CD4-positive, alpha-beta T cell (primary cell): ENCODE data around the gene CLCN3. TPM values are rescaled to one million over a fixed set of nuclear protein-coding genes. Genes with fewer than 3 reads are reported as not detected.
"Not testable (repeated sequence)": the region's sequence is repeated elsewhere in the genome, so short reads cannot be mapped to it uniquely, and the experiment has no call there.

Experiments used
- ATAC-seq: fragments of 200-7000 bp; cut with Tn5 transposase; one replicate; pipeline ENCODE4 v1.10.0; 2022; ENCODE audit warnings: mild to moderate bottlenecking; ENCODE audit not compliant: poor library complexity
- CTCF ChIA-PET: fragments of 350-600 bp; sonication (Branson Sonifier 250); formaldehyde crosslinking; loops from one replicate; lab custom pipeline; 2021; ENCODE audit warnings: antibody characterized with exemption, inconsistent platforms; lab: Charles Lee
- POLR2A ChIA-PET: fragments of 350-600 bp; sonication (Branson Sonifier 250); formaldehyde crosslinking; loops from one replicate; lab custom pipeline; 2021; ENCODE audit warnings: antibody characterized with exemption, inconsistent platforms; lab: Charles Lee
- DNase-seq, 14 experiments: peaks; one replicate each; pipeline ENCODE4 v3.0.0-alpha.2; 2013 to 2020; ENCODE audit warnings: mixed read lengths in 2 of 14
- H3K27ac ChIP-seq, 2 donors: one replicate each; pipeline versions ENCODE4 v1.5.1 to v1.7.0; 2013; ENCODE audit warnings: low read length in 2 of 2, low read depth in 1 of 2, mild to moderate bottlenecking in 1 of 2
- H3K27me3 ChIP-seq, 2 experiments: 1 replicate in 1 of 2; 2 replicates in 1 of 2; pipeline versions ENCODE4 v1.6.1 to v1.7.0; 2013; ENCODE audit warnings: low read length in 2 of 2, control low read depth in 1 of 2, mild to moderate bottlenecking in 1 of 2, moderate library complexity in 1 of 2; ENCODE audit not compliant: insufficient read depth in 2 of 2, control insufficient read depth in 1 of 2
- H3K36me3 ChIP-seq: one replicate; pipeline ENCODE4 v1.6.1; 2013; ENCODE audit warnings: low read length, control low read depth; ENCODE audit not compliant: insufficient read depth
- H3K4me1 ChIP-seq: one replicate; pipeline ENCODE4 v1.6.1; 2013; ENCODE audit warnings: low read length, control low read depth; ENCODE audit not compliant: insufficient read depth
- H3K4me3 ChIP-seq: one replicate; pipeline ENCODE4 v1.5.1; 2013; ENCODE audit warnings: mild to moderate bottlenecking, low read length, moderate library complexity
- H3K9me3 ChIP-seq, 2 experiments: 1 replicate in 1 of 2; 2 replicates in 1 of 2; pipeline versions ENCODE4 v1.6.1 to v1.7.0; 2013; ENCODE audit warnings: low read length in 2 of 2, mild to moderate bottlenecking in 2 of 2, control low read depth in 1 of 2, moderate library complexity in 1 of 2; ENCODE audit not compliant: control insufficient read depth in 1 of 2, insufficient read depth in 1 of 2
- H3K27ac Mint-ChIP-seq: one replicate; pipeline ENCODE4 v1.8.0; 2020; ENCODE audit warnings: mixed read lengths
- H3K27me3 Mint-ChIP-seq: one replicate; pipeline ENCODE4 v1.8.0; 2021; ENCODE audit warnings: mixed read lengths
- H3K36me3 Mint-ChIP-seq: one replicate; pipeline ENCODE4 v1.8.0; 2021; ENCODE audit warnings: low read depth, mixed read lengths
- H3K4me1 Mint-ChIP-seq: one replicate; pipeline ENCODE4 v1.8.0; 2021; ENCODE audit warnings: low read depth, mixed read lengths
- H3K4me3 Mint-ChIP-seq: one replicate; pipeline ENCODE4 v1.8.0; 2020; ENCODE audit warnings: mild to moderate bottlenecking, mixed read lengths
- H3K9me3 Mint-ChIP-seq: one replicate; pipeline ENCODE4 v1.8.0; 2020; ENCODE audit warnings: mixed read lengths
- intact Hi-C, 2 experiments: fragments of 100-400 bp; cut with DNase I in 1 of 2; cut with micrococcal nuclease in 1 of 2; formaldehyde crosslinking; loops; one replicate each; pipeline versions ENCODE4 v1.15.1 to v1.9.0; 2023 to 2025; cut with DNase I, micrococcal nuclease
- total RNA-seq, 174 experiments: library from RNA in 2 of 174; stranded (reverse) in 2 of 174; gene quantifications; one replicate each; pipeline ENCODE4 v1.2.3 and lab custom pipeline; 2021 to 2026
- TF ChIP-seq, protein P1 (sequence below): fragments of 200-600 bp; IDR thresholded peaks from one replicate; pipeline ENCODE4 v1.8.0; 2022; ENCODE audit warnings: antibody characterized with exemption, mild to moderate bottlenecking

CLCN3 gene
- total RNA-seq, 2 experiments from 2014 or later = 9.0 to 9.2 TPM

DNA sequence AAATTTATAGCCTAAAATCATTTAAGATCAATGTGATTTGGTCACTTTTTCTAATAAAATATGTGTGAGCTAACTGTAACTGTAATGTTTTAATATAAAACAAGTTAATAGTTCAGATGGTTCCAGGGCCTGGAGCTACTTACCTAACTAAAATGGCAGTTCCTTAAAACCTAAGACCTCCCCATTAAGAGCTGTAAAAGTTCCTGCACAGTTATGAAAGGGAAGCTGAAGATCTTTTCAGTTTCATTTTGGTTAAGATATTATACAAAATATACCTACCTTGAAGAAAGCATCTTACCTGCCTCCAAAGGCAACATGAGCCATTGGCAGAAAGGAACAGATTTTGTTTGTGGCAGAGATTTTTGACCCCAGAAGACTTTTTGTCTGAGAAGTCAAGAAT, 107.2 kb downstream of the CLCN3 start:
- H3K36me3 Mint-ChIP-seq = peaks cover 38% of the 10 kb centered on the region
- intact Hi-C loops = no loop called here
- TF ChIP-seq, protein P1, sequence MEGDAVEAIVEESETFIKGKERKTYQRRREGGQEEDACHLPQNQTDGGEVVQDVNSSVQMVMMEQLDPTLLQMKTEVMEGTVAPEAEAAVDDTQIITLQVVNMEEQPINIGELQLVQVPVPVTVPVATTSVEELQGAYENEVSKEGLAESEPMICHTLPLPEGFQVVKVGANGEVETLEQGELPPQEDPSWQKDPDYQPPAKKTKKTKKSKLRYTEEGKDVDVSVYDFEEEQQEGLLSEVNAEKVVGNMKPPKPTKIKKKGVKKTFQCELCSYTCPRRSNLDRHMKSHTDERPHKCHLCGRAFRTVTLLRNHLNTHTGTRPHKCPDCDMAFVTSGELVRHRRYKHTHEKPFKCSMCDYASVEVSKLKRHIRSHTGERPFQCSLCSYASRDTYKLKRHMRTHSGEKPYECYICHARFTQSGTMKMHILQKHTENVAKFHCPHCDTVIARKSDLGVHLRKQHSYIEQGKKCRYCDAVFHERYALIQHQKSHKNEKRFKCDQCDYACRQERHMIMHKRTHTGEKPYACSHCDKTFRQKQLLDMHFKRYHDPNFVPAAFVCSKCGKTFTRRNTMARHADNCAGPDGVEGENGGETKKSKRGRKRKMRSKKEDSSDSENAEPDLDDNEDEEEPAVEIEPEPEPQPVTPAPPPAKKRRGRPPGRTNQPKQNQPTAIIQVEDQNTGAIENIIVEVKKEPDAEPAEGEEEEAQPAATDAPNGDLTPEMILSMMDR = no peak
- no peak overlapping the region for H3K27ac ChIP-seq
- no peaks in the 10 kb centered on the region for H3K27me3 ChIP-seq
- H3K9me3 ChIP-seq = no peaks in the 10 kb centered on the region
- H3K4me1 ChIP-seq = no peaks in the 10 kb centered on the region
- no peak overlapping the region for H3K27ac Mint-ChIP-seq
- ATAC-seq (no peak), DNase-seq (no peak)
- no peak overlapping the region for H3K4me3 ChIP-seq
- ChIA-PET CTCF (interaction anchor here (1.5 to 3.2 kb wide), 2 partner anchors 31 to 115 kb away, joined by 3 to 9 read pairs; partner anchors contain the start of gene NEK1), POLR2A (no interaction called here)
- no peaks in the 10 kb centered on the region for H3K4me1 Mint-ChIP-seq
- no peak overlapping the region for H3K4me3 Mint-ChIP-seq
- H3K27me3 Mint-ChIP-seq = no peaks in the 10 kb centered on the region
- no peaks in the 10 kb centered on the region for H3K9me3 Mint-ChIP-seq
- H3K36me3 ChIP-seq = peaks cover 26% of the 10 kb centered on the region

DNA sequence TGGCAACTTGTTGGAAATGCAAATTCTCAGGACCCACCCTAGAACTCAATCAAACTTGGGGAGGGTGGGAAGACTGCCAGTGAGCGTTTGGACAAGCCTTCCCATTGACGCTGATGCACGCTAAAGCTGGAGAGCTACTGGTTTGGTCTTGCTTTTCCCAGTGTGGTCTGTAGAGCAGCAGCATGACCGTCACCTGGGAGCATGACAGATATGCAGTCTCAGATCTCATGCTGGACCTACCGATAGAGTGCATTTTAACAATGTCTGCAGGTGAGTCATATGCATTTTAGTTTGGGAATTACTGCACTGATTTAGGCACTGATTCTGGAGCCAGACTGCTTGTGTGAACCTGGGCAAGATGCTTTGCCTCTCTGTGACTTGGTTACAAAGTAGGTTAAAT, 110.2 kb downstream of the CLCN3 start:
- peaks cover 26% of the 10 kb centered on the region for H3K36me3 ChIP-seq
- ATAC-seq (no peak), DNase-seq (no peak)
- no peaks in the 10 kb centered on the region for H3K27me3 Mint-ChIP-seq
- no peaks in the 10 kb centered on the region for H3K27me3 ChIP-seq
- TF ChIP-seq, protein P1 = no peak
- intact Hi-C loops = no loop called here
- H3K4me1 ChIP-seq = no peaks in the 10 kb centered on the region
- H3K4me1 Mint-ChIP-seq = no peaks in the 10 kb centered on the region
- ChIA-PET POLR2A (no interaction called here), CTCF (no interaction called here)
- H3K9me3 ChIP-seq = no peaks in the 10 kb centered on the region
- no peak overlapping the region for H3K4me3 Mint-ChIP-seq
- peaks cover 53% of the 10 kb centered on the region for H3K36me3 Mint-ChIP-seq
- H3K9me3 Mint-ChIP-seq = no peaks in the 10 kb centered on the region
- H3K27ac ChIP-seq = no peak overlapping the region
- H3K4me3 ChIP-seq = no peak overlapping the region
- H3K27ac Mint-ChIP-seq = no peak overlapping the region

DNA sequence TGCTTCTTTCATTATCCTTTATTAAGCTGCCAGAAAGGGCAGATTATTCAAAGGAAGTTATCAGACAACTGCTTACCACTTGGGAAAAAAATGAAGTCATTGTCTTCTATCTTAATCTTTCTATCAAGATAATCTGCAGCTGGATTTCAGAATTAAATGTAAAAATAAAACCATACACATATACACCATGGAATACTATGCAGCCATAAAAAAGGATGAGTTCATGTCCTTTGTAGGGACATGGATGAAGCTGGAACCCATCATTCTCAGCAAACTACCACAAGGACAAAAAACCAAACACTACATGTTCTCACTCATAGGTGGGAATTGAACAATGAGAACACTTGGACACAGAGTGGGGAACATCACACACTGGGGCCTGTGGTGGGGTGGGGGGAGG, 118.2 kb downstream of the CLCN3 start:
- peaks cover 21% of the 10 kb centered on the region for H3K36me3 ChIP-seq
- H3K4me1 ChIP-seq = not testable (repeated sequence)

DNA sequence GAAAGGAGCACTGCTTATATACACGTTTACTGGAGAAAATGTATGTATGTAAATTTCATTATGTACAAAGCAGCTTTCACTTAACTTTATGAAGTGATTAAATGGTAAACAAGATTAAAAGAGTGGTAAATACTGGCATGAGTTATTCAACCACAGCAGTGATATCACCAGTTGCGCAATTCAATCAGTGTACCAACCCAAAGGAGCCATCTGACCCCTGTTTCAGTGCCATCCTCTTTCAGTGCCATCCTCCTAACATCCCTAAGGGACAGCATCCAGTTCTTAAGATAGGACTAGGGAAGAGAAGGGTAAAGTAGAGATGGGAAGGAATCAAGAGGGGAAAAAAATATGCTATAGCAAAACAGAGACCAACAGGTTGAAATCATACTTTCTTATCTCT, 121.2 kb downstream of the CLCN3 start:
- Mint-ChIP-seq H3K36me3 (peaks cover 78% of the 10 kb centered on the region), H3K27me3 (no peaks in the 10 kb centered on the region), H3K4me3 (no peak overlapping the region), H3K27ac (no peak overlapping the region), H3K4me1 (no peaks in the 10 kb centered on the region), H3K9me3 (no peaks in the 10 kb centered on the region)
- Histone ChIP-seq H3K4me1 (no peaks in the 10 kb centered on the region), H3K9me3 (no peaks in the 10 kb centered on the region), H3K27me3 (no peaks in the 10 kb centered on the region), H3K27ac (no peak overlapping the region), H3K4me3 (no peak overlapping the region), H3K36me3 (peaks cover 15% of the 10 kb centered on the region)
- POLR2A ChIA-PET = interaction anchor here (0.7 kb wide), 1 partner anchor 15 kb away, joined by 3 read pairs; no protein-coding TSS in a partner anchor
- CTCF ChIA-PET = no interaction called here
- intact Hi-C loops = no loop called here
- ATAC-seq (no peak), DNase-seq (no peak)
- TF ChIP-seq, protein P1 = no peak

More for the DNA sequence above, 118.2 kb downstream of the CLCN3 start:
- ATAC-seq, H3K9me3 Mint-ChIP-seq, H3K27me3 Mint-ChIP-seq, POLR2A ChIA-PET, H3K27me3 ChIP-seq, DNase-seq, H3K4me1 Mint-ChIP-seq, H3K27ac ChIP-seq, H3K4me3 Mint-ChIP-seq, intact Hi-C loops, H3K27ac Mint-ChIP-seq, CTCF ChIA-PET, H3K9me3 ChIP-seq, H3K4me3 ChIP-seq: not testable (repeated sequence)
- H3K36me3 Mint-ChIP-seq = peaks cover 73% of the 10 kb centered on the region
